KOPT-K1 (cell line): Measurements from ENCODE around the gene GPS2.
A peak's percentile ranks its signal among the peaks of the same experiment; 100 is the strongest.

Experiments used
- H3K27ac ChIP-seq: fragments of 200-600 bp; sonication (generic); 2 replicates; pipeline ENCODE4 v1.5.1; 2016; ENCODE audit warnings: antibody characterized with exemption, mild to moderate bottlenecking, low read depth, low read length; ENCODE audit not compliant: poor library complexity, severe bottlenecking
- H3K36me3 ChIP-seq: fragments of 200-600 bp; sonication (generic); 2 replicates; pipeline ENCODE4 v1.5.1; 2017; ENCODE audit warnings: antibody characterized with exemption, mild to moderate bottlenecking, low read length, moderate library complexity; ENCODE audit not compliant: insufficient read depth
- H3K9me3 ChIP-seq: fragments of 200-600 bp; sonication (generic); 2 replicates; pipeline ENCODE4 v1.5.1; 2017; ENCODE audit warnings: antibody characterized with exemption, low read length, mild to moderate bottlenecking; ENCODE audit not compliant: insufficient read depth, poor library complexity, severe bottlenecking

Gene GPS2

GRCh38 chr17:7329374-7329996, 14.3 kb upstream of the GPS2 start:
- peaks cover 26% of the 10 kb centered on the region for H3K36me3 ChIP-seq
- no peaks in the 10 kb centered on the region for H3K9me3 ChIP-seq
- H3K27ac ChIP-seq, result peak overlapping the region; percentile 89

GRCh38 chr17:7328840-7329373, 13.7 kb upstream of the GPS2 start, which contains the start of gene NEURL4:
TSS of gene NEURL4 (minus strand) at chr17:7329335. CDS start at chr17:7329312, 23 bp downstream.
- H3K27ac ChIP-seq, result peak within 1 kb of the TSS; percentile 89
- peaks cover 31% of the 10 kb centered on the region for H3K36me3 ChIP-seq
- H3K9me3 ChIP-seq, result no peaks in the 10 kb centered on the region

- Histone ChIP-seq H3K36me3 (peaks cover 40% of the 10 kb centered on the region), H3K27ac (peak overlapping the region; percentile 89), H3K9me3 (no peaks in the 10 kb centered on the region)
Measured at GRCh38 chr17:7328009-7328408, 12.8 kb upstream of the GPS2 start.

GRCh38 chr17:7327501-7327900, 12.3 kb upstream of the GPS2 start:
- Histone ChIP-seq H3K36me3 (peaks cover 45% of the 10 kb centered on the region), H3K27ac (no peak overlapping the region), H3K9me3 (no peaks in the 10 kb centered on the region)

GRCh38 chr17:7327056-7327455, 11.9 kb upstream of the GPS2 start:
- Histone ChIP-seq H3K36me3 (peaks cover 50% of the 10 kb centered on the region), H3K9me3 (no peaks in the 10 kb centered on the region), H3K27ac (no peak overlapping the region)

- Histone ChIP-seq H3K36me3 (peaks cover 59% of the 10 kb centered on the region), H3K9me3 (no peaks in the 10 kb centered on the region), H3K27ac (no peak overlapping the region)
Measured at GRCh38 chr17:7326186-7326585, 11.0 kb upstream of the GPS2 start.

- Histone ChIP-seq H3K27ac (no peak overlapping the region), H3K36me3 (peaks cover 70% of the 10 kb centered on the region), H3K9me3 (no peaks in the 10 kb centered on the region)
Measured at GRCh38 chr17:7325031-7325528, 9.9 kb upstream of the GPS2 start.

GRCh38 chr17:7324438-7324779, 9.2 kb upstream of the GPS2 start:
- Histone ChIP-seq H3K9me3 (no peaks in the 10 kb centered on the region), H3K36me3 (peaks cover 71% of the 10 kb centered on the region), H3K27ac (no peak overlapping the region)

- no peaks in the 10 kb centered on the region for H3K9me3 ChIP-seq
- peaks cover 74% of the 10 kb centered on the region for H3K36me3 ChIP-seq
- H3K27ac ChIP-seq, result no peak overlapping the region
Measured at GRCh38 chr17:7323731-7324437, 8.7 kb upstream of the GPS2 start.

GRCh38 chr17:7322520-7323194, 7.5 kb upstream of the GPS2 start:
- Histone ChIP-seq H3K9me3 (no peaks in the 10 kb centered on the region), H3K27ac (no peak overlapping the region), H3K36me3 (peaks cover 86% of the 10 kb centered on the region)

- Histone ChIP-seq H3K36me3 (peaks cover 89% of the 10 kb centered on the region), H3K9me3 (no peaks in the 10 kb centered on the region), H3K27ac (no peak overlapping the region)
Measured at GRCh38 chr17:7321466-7321865, 6.3 kb upstream of the GPS2 start.

- Histone ChIP-seq H3K9me3 (no peaks in the 10 kb centered on the region), H3K27ac (no peak overlapping the region), H3K36me3 (peaks cover 73% of the 10 kb centered on the region)
Measured at GRCh38 chr17:7318121-7318860, 3.1 kb upstream of the GPS2 start.

GRCh38 chr17:7317161-7317803, 2.1 kb upstream of the GPS2 start:
- Histone ChIP-seq H3K9me3 (no peaks in the 10 kb centered on the region), H3K36me3 (peaks cover 73% of the 10 kb centered on the region)

GRCh38 chr17:7315570-7316235, 543 bp upstream of the GPS2 start:
- Histone ChIP-seq H3K9me3 (no peaks in the 10 kb centered on the region), H3K36me3 (peaks cover 73% of the 10 kb centered on the region), H3K27ac (peak overlapping the region; percentile 78)

More at GRCh38 chr17:7317161-7317803, 2.1 kb upstream of the GPS2 start:
- H3K27ac ChIP-seq, result no peak overlapping the region
